ENCODE data around the gene PSMB9.
A peak's percentile ranks its signal among the peaks of the same experiment; 100 is the strongest.

PSMB9 gene

DNA sequence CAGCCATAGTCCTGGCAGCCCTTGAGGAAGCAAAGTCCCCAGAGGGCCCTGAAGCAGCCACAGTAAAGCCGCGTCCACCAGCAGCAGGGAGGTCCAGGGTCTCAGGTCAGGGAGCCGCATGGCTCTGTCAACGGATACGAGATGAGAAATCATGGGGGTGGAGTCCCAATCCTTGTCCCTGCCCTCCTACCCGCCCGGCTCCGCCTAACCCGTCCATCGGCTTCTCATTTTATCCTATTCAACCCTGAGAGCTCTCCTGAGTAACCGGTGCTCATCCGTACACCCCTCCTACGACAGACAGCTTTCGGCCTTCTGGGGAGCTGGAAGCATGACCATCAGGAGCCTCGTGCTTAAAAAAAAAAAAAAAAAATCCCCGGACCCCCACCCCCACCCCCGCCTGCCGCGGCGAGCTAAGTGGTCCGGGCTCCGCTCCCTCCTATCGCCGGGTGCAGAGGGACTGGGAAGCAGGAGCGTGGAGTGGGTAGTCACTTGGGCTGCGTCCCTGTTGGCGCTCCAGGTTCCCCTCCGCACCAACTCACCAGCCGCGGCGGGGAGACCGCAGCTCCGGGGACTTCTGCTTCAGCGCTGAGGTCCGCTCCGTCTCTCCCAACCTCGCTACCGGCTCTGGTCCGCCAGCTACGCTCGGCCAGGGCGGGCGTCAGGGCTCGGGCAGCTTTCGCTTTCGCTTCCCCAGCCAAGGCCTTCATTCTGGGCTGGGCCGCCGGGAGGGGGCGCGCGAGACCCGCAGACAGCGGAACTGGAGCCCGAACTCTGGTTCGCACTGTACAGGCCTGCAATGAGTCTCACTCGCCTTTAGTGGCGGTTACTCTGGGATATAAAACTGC, 15.7 kb upstream of the PSMB9 start, which contains the start of gene TAP2:
TAP2 (minus strand) TSS at position 626 of the 845 bp plus-strand sequence; CDS start at position 120, 506 bp downstream.
- DNase-seq (ENCODE audit: extremely low read depth in 1 of 2, low read depth in 1 of 2): peak; percentile 93

DNA sequence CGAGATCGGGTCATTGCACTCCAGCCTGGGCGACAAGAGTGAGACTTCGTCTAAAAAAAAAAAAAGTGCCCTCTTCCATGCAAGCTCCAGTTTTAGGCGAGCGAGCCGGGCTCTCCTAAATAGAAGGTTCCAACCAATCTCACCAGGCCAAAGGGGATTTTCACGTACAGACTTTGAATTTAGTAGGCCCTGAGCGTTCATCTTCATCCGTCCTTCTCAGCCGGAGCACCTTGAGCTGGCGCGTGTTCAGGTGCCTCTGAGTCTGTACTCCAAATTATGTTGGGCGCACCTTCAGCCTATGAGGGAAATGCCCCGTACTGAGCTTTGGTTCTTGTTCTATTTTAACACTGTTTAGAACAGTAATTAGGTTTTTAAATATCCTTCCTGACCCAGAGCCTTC, 14.6 kb upstream of the PSMB9 start:
- DNase-seq (ENCODE audit: extremely low read depth in 1 of 2, low read depth in 1 of 2): no peak

DNA sequence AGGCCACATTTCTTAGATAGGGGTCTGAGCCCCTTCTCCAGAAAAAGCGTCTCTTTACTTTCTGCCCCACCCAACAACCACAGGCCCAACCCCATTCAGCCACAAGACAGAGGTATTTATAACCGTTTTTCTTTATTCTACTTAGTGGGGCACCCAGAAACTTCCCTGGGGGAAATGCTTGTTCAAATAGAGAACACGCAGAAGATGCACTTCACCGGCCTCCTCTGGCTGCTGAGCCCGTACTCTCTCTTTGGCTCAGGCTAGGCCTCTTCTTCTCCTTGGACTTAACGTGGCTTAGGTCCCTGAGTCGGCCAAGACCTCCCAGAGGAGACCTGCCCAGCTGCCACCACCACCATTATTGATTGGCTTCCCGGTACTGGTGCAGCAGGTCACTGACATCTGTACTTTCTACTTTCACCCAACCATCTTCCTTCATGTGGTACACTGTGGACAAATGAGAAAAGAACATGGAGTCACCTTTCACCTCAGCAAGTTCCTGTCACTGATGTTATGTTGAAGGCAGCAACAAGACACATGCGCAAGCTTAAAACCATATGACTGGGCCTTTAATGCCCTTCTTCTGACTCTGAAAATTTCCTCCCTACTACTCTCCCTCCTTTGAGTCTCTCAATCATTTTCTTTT, 13.3 kb upstream of the PSMB9 start:
- DNase-seq (ENCODE audit: extremely low read depth in 1 of 2, low read depth in 1 of 2): peak in 1 of 2 donors; percentile 50

DNA sequence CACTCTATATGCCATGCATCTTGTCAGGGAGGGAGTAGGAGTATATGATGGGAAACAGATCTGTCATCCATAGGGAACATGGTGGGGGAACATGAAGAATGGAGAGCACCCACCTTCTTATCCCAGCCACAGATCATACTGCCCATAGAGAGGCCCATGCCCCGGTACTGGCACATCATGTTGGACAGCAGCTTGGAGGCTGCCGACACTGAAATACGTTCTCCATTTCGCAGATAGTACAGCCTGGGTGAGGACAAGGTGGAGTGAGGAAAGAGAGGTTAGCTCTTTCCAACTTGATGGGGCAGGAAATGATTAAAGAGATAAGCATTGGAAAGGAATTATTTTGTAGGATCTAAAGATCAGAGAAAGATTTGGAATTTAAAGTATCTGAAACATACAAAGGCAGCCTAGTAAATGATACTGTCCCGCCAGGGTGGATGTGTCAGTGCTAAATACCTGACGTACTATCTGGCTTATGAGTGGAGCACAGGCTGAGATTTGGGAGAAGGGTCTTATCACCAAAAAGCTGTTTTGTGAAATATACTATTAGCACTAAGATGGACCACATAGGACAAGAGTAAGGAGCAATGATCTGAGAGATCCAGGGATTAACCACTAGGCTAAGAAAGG, 11.9 kb upstream of the PSMB9 start:
- no peak for DNase-seq (ENCODE audit: extremely low read depth in 1 of 2, low read depth in 1 of 2)

DNA sequence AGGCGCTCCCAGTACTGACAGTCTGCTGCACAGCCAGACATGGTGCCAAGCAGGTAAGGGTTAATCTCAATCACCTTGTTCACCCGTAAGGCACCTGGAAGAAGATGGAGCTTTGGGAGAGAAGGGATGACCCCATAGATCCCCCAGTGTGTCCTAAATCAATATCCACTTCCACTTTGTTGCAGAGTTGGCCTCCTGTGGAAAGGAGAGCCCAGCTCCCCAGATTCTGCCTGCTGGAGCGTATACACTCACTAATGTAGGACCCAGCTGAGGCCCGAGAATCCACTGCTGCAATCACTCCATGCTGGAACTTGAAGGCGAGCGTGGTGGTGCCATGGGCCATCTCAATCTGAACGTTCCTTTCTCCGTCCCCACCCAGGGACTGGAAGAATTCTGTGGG, 11.3 kb upstream of the PSMB9 start:
- DNase-seq (ENCODE audit: extremely low read depth in 1 of 2, low read depth in 1 of 2): no peak

DNA sequence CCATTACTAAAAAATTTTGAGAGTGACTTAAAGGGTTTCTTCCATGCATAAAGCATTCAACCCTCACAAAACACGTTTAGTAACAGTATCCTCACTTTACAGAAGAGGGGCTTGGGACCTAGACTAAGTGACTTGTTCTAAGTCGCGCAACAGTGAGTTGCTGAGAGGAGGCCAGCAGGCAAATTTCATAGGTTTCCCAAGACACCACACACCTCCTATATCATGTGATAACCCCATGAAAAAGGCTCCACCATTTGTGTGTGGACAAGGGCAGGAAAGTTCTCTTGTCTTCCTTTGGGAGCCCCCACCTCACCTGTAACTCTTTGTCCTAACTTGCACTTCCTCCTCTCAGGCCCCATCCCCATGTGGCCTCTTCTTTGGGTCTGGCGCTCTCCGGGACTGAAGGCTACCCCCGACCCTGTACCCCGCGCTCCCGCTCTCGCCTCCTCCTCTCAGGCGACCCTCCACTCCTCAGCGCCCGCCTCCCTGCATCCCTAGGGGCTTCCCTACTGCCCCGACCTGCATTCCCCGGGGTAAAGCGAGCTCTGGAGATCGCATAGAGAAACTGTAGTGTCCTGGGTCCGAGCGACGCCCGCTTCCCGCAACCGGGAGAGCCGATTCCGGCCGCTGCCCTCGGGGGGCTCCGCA, 10.5 kb upstream of the PSMB9 start:
- DNase-seq (ENCODE audit: extremely low read depth in 1 of 2, low read depth in 1 of 2): no peak

DNA sequence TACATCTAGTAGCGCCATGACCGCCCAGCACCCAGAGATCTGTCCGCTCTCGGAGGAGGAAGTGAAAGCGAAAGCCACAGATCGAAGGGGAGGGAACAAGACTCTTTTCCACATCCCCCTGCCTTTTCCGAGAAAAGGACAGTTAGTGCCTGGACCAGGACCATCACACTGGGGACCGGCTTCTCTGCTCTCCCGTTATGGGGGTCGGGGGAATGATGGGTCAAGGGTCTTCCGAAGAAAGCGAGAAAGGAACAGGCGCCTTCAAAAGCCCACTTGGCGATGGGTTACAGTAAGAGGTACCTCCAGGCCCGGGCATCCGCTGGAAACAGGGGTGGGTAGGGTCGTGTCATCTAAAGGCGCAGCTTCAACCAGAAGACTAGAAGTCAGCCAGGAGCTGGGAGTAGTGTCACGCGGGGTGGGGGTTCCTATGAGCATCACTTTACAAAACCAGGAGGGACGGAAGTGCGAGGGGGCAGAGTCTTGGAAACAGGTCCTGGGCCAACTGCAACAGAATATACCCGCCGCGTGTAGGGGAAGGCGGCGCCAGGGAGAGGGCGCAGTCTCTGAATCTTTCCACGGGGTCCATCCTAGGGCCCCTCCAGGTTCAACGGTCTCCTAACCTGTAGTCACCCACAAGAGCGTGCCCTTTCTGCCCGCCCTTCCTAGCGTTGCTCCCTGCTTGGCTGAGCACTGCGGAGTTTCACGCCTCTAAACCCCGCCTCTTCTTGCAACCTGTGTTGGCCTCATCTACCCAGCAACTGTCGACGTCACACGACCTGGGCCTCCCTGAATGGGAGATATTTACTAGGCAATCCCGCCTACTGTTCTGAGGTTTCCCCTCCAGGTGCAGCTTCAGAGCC, 9.8 kb upstream of the PSMB9 start, which contains the start of gene PSMB8:
PSMB8 (minus strand) TSS at position 69 of the 860 bp plus-strand sequence; CDS start at position 18, 51 bp downstream.
- DNase-seq (ENCODE audit: extremely low read depth in 1 of 2, low read depth in 1 of 2): peak; percentile 89 to 99

DNA sequence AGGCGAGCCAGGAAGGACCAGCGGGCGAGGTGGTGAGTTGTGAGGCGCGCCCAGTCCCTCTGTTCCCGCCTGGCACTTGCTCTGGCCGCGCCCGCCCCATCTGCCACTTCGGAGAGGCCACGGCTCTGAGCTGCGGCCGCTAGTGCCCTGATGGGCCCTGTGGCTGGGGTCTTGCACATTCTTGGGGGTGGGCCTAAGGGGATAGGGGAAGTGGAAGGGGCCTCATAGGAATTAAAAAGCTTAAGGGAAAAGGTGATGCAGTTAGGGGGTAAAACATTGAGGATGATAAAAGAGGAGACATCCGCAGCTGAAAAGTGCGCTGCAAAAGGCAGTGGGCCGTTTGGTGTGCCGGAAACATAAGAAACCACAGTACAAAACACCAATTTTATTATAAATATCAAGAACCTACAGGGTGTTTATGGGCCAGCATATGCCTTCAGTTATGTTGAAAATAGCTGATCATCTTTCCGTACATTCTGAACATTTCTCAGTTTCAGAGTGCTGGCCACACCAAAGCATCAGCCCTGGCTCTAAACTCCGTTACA, 9.1 kb upstream of the PSMB9 start:
- DNase-seq (ENCODE audit: extremely low read depth in 1 of 2, low read depth in 1 of 2): no peak

DNA sequence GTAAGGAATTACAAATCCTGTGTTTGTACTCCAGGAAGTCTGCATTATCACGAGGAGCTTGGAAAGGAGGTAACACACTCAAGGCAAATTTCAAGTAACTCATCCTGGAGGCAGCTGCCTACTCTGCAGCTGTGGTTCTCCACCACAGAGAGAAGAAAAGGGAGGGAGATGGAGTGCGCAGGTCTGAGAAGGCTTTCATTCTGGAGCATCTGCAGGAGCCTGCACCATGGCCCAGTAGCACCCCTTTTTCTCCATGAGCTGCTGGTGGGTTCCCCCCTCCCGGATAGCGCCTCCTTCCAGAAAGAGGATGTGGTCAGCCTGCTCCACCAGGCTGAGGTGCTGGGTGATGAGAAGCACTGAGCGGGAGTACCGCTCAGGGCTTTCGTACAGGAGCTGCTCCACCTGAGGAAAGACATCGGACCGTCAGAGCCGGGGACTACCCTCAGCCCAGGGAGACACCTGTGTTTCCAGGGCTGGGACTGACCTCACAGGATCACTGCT, 8.6 kb upstream of the PSMB9 start:
- peak in 1 of 2 donors; percentile 47 for DNase-seq (ENCODE audit: extremely low read depth in 1 of 2, low read depth in 1 of 2)

DNA sequence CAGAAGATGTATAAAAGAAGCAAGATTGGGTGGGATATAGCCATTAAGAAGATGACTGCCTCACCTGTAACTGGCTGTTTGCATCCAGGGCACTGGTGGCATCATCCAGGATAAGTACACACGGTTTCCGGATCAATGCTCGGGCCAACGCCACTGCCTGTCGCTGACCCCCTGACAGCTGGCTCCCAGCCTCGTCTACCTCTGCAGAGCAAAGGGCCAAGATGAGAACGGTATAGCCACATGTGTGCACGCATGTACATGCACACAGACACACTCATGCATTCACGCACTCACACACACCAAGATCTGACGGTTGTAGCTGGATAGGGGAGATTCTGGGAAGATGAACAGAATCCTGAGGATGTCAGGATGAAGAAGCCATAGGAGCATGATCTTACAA, 7.0 kb upstream of the PSMB9 start:
- no peak for DNase-seq (ENCODE audit: extremely low read depth in 1 of 2, low read depth in 1 of 2)

DNA sequence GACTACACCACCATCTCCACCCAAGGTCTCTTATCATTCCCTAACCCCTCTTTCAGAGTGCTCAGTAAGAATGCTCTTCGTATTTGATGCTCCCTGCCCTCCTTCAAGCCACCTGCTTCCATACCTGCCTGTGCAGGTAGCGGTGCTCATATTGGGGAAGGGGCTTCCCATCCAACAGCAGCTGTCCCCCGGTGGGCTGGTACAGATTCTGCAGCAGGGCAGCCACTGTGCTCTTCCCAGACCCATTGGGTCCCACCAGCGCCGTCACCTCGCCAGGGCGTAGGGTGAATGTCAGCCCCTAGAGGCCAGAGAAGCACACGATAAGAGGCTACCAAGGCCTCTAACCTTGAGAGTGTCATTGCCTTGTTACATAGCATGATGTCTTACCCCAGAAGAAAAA, 6.2 kb upstream of the PSMB9 start:
- DNase-seq (ENCODE audit: extremely low read depth in 1 of 2, low read depth in 1 of 2): no peak

DNA sequence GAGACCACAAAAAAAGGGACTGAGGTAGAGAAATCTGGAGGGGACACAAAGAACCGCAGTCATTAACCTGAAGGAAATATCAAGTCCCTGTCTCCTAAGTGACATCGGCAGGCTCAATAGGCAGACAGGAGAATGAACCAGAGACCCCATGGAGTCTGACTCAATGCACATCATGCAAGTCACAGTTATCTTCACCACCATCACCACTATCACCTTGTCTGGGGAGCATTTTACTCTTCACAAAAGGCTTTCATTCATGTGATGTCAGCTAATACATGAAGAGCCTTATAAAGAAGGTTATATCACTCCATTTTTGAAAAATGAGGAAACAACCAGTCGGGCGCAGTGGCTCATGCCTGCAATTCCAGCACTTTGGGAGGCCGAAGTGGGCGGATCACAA, 4.9 kb upstream of the PSMB9 start:
- DNase-seq (ENCODE audit: extremely low read depth in 1 of 2, low read depth in 1 of 2): no peak

DNA sequence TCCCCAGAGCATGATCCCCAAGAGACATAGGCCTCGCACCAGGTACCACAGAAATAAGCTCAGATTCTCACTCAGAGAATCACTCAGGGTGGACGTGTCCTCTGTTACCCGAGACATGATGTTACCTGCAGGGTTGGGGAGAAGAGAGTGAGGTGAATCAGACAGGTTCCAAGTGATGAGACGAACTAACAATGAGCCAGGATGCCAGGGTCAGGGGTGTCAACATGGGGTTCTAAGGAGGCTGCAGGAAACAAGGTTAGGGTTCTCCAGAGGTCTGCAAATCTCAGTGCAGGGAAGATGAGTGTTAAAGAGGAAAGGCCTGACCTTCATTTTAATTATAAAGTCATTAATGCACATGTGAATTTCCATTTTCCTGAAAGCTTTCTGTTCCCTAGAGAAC, 3.0 kb upstream of the PSMB9 start:
- no peak for DNase-seq (ENCODE audit: extremely low read depth in 1 of 2, low read depth in 1 of 2)

DNA sequence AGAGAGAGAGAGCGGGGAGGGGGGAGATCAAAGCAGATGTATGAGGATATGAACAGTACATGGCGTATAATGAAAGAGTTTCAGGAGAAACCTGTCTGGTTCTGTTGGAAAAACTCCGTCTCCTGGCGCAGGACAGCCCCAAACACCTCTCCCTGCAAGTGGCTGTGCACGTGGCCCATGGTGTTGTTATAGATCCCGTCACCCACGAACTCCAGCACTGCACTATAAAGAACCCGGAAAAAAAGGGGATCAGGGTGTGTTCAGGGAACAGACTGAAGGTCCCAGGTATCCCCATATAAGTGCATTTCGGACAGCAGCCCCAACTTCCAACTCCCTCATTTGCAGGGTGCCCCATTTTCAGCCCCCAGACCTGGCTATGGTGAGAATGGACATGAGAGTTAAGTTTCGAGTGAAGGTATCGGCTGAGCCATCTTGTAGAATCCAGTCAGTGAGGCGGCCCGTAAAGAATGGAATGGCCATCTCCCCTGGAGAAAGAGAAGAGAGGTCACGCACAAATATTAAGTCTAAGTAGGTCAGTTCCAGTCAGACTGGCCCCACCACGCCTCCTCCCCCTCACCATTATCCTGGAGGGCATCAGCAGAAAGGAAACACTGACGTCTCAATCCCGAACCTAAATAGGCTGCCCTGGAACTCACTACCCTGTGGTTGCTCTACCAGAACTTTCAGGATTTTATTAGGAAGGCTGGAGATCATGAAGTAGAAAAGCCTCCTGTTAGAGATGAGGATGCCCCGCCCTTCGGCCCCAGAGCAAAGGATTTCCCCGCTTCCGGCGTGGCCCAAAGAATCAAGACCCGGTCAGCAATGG, 1.8 kb upstream of the PSMB9 start:
- DNase-seq (ENCODE audit: extremely low read depth in 1 of 2, low read depth in 1 of 2): no peak

DNA sequence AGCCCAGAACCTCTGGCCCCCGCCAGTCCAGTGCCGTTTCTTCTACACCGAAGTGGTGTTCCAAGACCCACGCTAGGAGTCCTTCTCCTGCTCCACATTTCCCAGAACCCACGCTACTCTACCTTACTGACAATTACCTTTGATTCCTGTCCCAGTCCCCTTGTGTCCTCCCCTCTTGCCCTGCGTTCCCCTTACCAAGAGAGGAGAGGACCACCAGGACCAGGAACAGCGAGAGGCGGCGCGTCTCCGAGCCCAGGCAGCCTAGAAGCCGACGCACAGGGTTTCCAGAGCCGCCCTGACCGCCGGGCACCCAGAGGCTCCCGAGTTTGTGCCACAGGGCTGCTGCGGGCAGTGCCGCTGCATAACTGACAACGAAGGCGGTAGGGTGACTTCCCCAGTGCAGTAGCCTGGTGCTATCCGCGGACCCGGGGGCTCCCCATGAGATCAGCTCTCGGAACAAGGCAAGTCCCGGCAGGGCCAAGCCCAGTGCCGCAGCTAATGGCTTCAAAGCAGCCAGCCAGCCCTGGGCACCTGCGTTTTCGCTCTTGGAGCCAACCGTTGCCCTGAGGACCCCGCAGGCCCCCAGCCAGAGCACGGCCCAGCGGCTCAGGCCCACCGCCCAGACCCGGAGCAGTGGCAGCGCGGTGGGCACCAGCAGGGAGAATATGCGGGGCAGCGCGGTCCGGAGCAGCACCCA, 1.0 kb upstream of the PSMB9 start:
- no peak for DNase-seq (ENCODE audit: extremely low read depth in 1 of 2, low read depth in 1 of 2)

DNA sequence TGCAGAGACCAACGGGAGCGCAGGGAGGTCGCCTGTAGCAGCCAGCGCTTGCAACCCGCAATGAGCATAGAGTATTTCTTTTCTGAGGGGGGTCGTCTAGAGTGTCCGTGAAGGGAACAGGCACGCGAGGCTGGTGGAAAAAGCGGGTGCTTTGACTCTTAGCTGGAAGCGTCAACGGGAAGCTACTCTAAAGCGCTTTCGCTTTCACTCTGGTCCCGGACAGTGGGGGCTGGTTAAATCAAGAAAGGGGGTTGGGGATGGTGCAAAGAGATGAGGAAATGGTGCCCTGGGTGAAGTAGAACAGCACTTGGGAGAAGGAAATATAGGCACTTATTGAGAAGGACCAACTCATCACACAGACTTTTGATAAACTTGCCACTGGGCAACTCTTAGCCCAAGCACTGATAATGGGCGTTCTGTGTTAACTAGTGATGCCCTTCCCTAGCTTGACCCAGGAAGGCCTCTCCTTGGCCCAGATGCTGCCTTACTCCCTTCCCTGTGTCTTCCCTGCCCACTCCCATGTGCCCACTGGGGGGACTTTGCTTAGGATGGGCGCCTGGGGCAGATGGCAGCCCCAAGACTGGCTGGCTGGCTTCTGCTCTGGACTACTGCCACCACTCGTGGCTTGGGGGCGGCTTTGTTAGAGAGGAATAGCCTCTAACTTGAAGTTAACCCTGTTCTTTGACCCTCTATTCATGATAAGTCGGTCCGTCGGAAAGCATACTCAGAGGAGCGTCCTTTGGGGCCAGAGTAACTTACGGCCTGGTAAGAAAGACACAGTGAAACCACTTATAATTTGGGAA, 585 bp downstream of the PSMB9 start:
- peak in 1 of 2 donors; percentile 47 for DNase-seq (ENCODE audit: extremely low read depth in 1 of 2, low read depth in 1 of 2)

DNA sequence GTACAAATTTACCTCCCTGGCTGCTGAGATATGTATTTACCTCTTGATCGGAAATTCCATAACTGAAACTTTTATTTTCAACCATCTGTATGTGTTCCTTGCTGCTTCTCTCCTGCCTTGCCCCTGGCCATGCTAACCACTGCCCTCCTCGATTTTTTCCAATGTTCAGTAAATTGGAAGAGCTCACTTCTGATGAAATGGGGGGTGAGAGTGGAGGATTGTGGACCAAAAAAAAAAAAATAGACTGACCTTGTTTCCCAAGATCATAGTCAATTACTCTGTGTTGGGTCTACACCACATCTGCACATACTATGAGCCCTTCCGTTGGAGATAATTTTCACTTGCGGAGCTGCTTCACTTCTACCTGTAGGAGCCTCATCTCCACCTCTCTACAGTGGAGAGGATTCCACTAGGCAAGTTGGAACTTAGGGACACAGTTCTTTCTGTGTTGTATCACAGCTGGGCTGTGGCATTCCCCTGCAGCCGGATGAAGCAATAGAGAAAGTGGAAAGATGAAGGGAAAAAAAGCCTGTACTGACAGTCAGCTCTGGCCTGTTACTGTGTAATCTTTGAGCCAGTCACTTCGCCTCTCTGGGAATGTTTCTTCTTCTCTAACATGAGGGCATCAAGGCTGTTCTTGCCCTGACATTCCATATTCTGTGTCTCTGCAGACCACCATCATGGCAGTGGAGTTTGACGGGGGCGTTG, 1.6 kb downstream of the PSMB9 start:
- no peak for DNase-seq (ENCODE audit: extremely low read depth in 1 of 2, low read depth in 1 of 2)

Data from stimulated activated CD8-positive, alpha-beta memory T cell treated with anti-CD3 and anti-CD28 coated beads, Interleukin-7, amount 100 ng/mL, for 48 hours (primary cell).